DMS153 treated with DMSO at 0.1 percent for 48 hours (cell line): ENCODE data around the gene RABL6.
A peak's percentile ranks its signal among the peaks of the same experiment; 100 is the strongest.
"Not testable (repeated sequence)": the region's sequence is repeated elsewhere in the genome, so short reads cannot be mapped to it uniquely, and the experiment has no call there.

ENCODE experiments used
- DNase-seq: peaks from one replicate; lab custom pipeline; 2025; ENCODE audit not compliant: unreplicated experiment; lab: John Stamatoyannopoulos, UW

The RABL6 gene

GRCh38 chr9:136793086-136793946, 14.4 kb upstream of the RABL6 start:
- DNase-seq: no peak

- no peak for DNase-seq
Observed at GRCh38 chr9:136794281-136794999, 13.3 kb upstream of the RABL6 start.

- DNase-seq: no peak
Observed at GRCh38 chr9:136795000-136795348, 12.8 kb upstream of the RABL6 start.

- no peak for DNase-seq
Observed at GRCh38 chr9:136796238-136796774, 11.4 kb upstream of the RABL6 start, which contains the start of gene CCDC183. Gene CCDC183 (plus strand): TSS chr9:136796338. CDS start chr9:136796398, 60 bp downstream.

GRCh38 chr9:136796775-136797347, 10.9 kb upstream of the RABL6 start:
- not testable (repeated sequence) for DNase-seq

GRCh38 chr9:136798708-136799078, 9.1 kb upstream of the RABL6 start:
- no peak for DNase-seq

- peak; percentile 53 for DNase-seq
Observed at GRCh38 chr9:136799079-136799853, 8.5 kb upstream of the RABL6 start.

- DNase-seq: peak; percentile 81
Observed at GRCh38 chr9:136799854-136800657, 7.7 kb upstream of the RABL6 start.

GRCh38 chr9:136802321-136802720, 5.4 kb upstream of the RABL6 start:
- no peak for DNase-seq

GRCh38 chr9:136803009-136803550, 4.7 kb upstream of the RABL6 start:
- not testable (repeated sequence) for DNase-seq

GRCh38 chr9:136803551-136804508, 3.9 kb upstream of the RABL6 start:
- no peak for DNase-seq

GRCh38 chr9:136804509-136805206, 3.1 kb upstream of the RABL6 start:
- DNase-seq: no peak

- no peak for DNase-seq
Observed at GRCh38 chr9:136805207-136805740, 2.5 kb upstream of the RABL6 start.

GRCh38 chr9:136806067-136806466, 1.7 kb upstream of the RABL6 start:
- DNase-seq: no peak

- DNase-seq: no peak
Observed at GRCh38 chr9:136806631-136807201, 1.0 kb upstream of the RABL6 start.

- no peak for DNase-seq
Observed at GRCh38 chr9:136808075-136808805, 492 bp downstream of the RABL6 start.

GRCh38 chr9:136808806-136809158, 1.0 kb downstream of the RABL6 start:
- DNase-seq: no peak
